ENCODE measurements around the gene SART1.

- no peak for TF ChIP-seq CTCF (IDR thresholded peaks at IDR 0.05 in 8 of 11, conservative IDR thresholded peaks at IDR 0.05 in 3 of 11)
- TF ChIP-seq POLR2AphosphoS5 (IDR thresholded peaks at IDR 0.05), result no peak
- no peak for TF ChIP-seq POLR2A (IDR thresholded peaks at IDR 0.05)
These were observed 619 bp downstream of the SART1 start for GRCh38 chr11:65962141-65962564.

Data from spleen (tissue), 7 donors.